GM19238 (cell line): Measurements from ENCODE around the gene CD68.
"Not testable (repeated sequence)": the region's sequence is repeated elsewhere in the genome, so short reads cannot be mapped to it uniquely, and the experiment has no call there.

Source experiments
- DNase-seq: peaks from one replicate; pipeline ENCODE4 v3.0.0; 2011; ENCODE audit warnings: low spot score; ENCODE audit not compliant: insufficient read length

Gene CD68

GRCh38 chr17:7613769-7614424, 34.5 kb downstream of the CD68 start:
- DNase-seq, result no peak

GRCh38 chr17:7614425-7615264, 35.2 kb downstream of the CD68 start, which contains the start of gene FXR2:
Gene FXR2 (minus strand): TSS chr17:7614897. CDS start chr17:7614532, 365 bp downstream.
- peak; percentile 98 for DNase-seq

- DNase-seq, result no peak
Measured at GRCh38 chr17:7615265-7615747, 35.9 kb downstream of the CD68 start.

- no peak for DNase-seq
Measured at GRCh38 chr17:7618608-7619007, 39.2 kb downstream of the CD68 start.

GRCh38 chr17:7620835-7621234, 41.4 kb downstream of the CD68 start:
- DNase-seq, result no peak

- no peak for DNase-seq
Measured at GRCh38 chr17:7623661-7624060, 44.2 kb downstream of the CD68 start.

GRCh38 chr17:7625749-7626148, 46.3 kb downstream of the CD68 start:
- not testable (repeated sequence) for DNase-seq

- DNase-seq, result no peak
Measured at GRCh38 chr17:7626307-7626706, 46.9 kb downstream of the CD68 start.

- no peak for DNase-seq
Measured at GRCh38 chr17:7626956-7627249, 47.5 kb downstream of the CD68 start.

GRCh38 chr17:7627250-7628121, 48.0 kb downstream of the CD68 start, which contains the start of gene SAT2:
Gene SAT2 (minus strand): TSS chr17:7627821. CDS start chr17:7627635, 186 bp downstream.
- DNase-seq, result peak; percentile 97

- no peak for DNase-seq
Measured at GRCh38 chr17:7629939-7630571, 50.6 kb downstream of the CD68 start, which contains the start of gene SHBG. Gene SHBG (plus strand): TSS chr17:7630135. CDS start chr17:7630173, 38 bp downstream.
